Measurements from ENCODE around the gene UBE2Q2.

GRCh38 chr15:75827691-75828090 is 15.6 kb upstream of the UBE2Q2 start:
- TF ChIP-seq EZH2 (IDR thresholded peaks at IDR 0.05; ENCODE audit: borderline replicate concordance, low read length) (no peak), CTCF (conservative IDR thresholded peaks at IDR 0.05 in 1 of 2, IDR thresholded peaks at IDR 0.05 in 1 of 2; ENCODE audit: extremely low read depth in 1 of 2, insufficient read depth in 1 of 2, low read depth in 1 of 2, low read length in 2 of 2) (no peak)

Data from mammary epithelial cell (primary cell).